NOMO-1 treated with dmso at 0.1 percent for 144 hours (cell line): ENCODE data around the gene PLEKHH3.
"Not testable (repeated sequence)": the region's sequence is repeated elsewhere in the genome, so short reads cannot be mapped to it uniquely, and the experiment has no call there.

Experiments used
- DNase-seq: peaks from one replicate; lab custom pipeline; 2025; ENCODE audit not compliant: unreplicated experiment; lab: John Stamatoyannopoulos, UW

PLEKHH3 gene

DNA sequence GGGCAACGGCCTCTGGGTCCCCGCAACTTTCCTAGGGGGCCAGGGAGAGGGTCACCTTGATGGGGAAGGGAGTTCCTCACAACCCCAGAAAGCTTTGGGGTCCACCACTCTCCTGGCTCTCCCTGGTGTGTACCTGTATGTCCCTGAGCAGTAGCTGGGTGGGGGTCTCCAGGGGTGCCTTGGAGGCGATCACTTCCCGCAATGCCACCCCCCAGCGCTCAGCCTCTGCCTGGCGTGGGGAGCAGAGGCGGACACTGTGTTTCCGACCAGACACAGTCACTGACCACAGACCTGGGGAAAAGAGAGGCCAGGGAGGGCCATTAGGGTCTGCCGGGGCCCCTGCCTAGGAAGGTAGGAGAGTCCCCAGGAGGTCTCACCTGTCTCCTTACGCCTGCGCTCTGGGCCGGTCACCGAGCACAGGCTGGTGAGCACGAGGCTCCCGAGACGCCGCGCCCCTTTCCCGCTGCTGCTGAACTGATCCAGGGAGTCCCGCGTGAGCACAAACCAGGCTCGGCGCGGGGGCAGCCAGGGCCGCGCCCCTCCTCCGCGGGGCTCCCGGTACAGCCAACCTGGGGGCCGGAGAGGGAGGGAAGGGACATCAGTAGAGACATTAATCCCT is 3.4 kb downstream of the PLEKHH3 start:
- DNase-seq = no peak

DNA sequence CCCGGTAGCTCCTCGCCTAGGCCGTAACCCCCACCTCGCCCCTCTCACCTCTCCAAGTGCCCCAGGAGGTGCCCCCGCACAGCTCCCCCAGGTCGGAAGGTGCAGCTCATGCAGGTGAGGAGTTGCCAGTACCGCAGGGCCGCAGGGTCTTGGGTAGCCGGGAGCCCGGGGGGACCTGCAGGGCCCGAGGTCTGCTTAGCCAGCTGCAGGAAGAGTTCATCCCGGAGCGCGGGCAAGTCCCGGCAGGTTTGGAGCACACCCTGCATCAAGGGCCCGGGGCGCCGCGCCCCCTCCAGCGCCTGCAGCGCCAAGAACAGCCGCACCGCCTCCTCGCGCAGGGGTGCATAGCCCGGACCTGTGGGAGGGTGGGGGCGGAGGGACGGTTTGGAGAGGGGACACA is 4.8 kb downstream of the PLEKHH3 start:
- DNase-seq = no peak

DNA sequence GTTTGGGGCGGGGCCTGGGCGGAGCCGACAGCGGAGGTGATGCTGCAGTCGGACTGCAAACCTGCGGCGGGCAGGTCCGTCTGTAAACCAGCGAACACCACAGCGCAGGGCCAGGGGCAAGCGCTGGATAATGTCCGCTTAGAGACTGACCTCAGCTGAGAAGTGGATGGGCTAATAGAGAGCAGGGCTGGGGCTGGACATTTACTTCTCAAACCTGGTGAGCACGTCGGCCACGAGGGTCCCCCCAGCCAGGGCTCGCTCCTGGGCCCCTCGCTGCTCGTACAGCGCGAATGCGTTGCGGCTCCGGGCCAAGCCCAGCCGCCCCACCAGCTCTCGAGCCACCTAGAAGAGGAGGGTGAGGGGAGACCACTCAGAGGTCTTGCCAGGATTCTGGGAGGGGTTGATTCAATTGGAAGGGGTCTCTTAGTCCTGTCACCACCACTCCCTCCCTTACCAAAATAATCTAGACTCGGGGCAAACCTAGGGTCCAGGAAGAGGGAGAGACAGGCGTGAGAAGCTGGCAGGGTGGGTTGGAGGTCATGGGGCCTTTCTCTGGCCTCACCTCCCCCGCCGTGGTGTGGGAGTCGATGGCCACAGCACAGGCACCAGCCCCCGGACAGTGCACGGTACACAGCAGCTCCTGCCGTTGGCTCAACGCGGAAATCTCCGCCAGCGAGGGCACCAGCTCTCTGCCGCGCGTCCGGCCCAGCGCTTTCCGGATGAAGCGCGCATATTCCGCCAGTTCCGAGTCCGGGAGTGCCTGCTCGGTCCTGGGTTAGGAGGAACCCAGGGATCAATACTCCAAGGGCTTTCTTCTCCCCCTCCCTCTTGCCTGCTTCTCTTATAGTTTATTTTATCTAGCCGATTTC is 5.8 kb downstream of the PLEKHH3 start:
- DNase-seq = no peak

DNA sequence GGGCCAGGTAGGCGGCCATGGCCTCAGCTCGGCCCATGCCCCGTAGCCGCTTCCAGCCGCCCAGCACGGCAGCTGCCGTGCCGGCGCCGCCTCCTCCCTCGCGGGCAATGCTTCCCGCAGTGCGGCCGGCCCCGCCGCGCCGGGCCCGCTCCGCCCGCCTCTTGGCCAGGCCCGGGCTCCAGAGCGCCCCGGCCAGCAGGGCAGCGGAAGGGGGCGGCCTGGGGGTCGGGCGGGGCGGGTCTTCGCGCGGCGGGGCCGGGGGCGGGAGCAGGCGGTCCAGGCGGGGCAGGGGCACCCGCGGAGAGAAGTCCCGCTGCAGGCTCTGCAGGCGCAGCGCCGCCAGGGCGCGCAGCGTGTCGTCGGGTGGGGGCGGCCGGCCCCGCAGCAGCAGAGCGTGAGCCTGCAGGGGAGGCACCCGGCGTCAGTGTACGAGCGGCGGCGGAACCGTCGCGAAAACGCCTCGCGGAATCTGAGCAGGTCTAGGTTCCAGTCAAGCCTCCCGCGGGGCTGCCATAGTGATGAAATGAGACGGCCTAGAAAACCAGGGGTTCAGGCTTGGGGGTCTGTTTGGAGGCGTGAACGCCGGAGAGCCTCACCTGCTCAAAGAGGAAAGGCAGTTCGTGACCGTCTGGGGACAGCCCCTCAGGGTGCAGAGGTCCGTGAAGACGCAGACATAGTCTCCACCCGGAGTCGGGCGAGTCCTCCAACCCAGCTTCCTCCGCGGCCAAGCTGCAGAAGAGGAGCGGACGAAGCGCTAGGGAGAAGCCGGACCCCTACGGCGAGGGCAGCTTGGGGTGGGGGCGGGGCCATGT is 6.6 kb downstream of the PLEKHH3 start:
- no peak for DNase-seq

DNA sequence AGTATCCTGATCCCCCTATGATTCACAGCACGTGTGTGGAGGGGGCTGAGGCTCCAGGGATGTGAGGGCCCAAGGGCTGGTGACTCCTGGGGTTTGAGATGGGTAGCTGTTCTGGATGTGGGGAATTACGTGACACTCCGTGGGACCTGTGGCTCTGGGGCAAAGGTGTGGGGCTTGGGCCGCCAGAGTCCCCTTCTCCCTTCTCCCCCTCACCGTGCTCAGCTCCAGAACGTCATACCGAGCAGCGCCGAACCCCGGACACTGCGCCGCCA is 7.2 kb downstream of the PLEKHH3 start:
- no peak for DNase-seq

DNA sequence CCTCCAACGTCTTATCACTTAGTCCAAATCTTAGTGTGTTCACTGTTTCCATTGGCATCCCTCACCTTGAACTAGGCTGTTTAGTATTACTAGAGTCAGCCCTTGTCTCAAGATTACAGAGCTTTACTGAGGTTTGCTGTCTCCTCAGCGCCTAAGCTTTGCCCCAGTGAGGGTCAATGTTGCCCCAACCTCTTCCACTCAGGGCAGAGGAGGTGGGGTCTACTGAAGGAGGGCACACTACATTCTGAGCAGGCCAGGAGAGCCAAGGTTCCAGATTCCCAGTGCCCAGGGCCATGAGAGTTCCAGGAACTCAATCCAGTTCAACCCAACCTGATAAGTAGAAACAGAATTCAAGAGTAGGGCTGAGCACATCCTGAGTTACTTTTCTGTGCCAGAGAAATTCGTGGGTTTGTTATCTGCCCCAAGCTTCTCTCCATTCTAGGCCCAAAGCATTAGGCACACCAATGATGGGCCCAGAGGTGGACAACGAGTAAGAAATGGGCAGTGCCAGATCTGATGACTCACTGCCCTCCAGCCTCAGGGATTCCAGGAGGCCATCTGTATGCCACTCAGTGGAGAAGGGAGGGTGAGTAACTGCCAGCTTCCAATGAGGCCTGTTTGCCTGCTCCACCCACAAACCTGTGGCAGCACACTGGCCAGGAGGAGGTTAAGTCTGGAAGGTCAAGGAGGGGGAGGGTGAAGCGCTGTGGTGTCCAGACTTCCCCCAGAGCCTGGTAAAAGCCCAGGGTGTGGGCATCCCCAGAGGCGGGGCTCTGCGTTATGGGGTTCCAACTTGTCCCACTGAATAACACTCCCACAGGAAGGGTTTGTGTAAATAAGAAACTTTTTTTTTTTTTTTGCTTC is 9.5 kb downstream of the PLEKHH3 start:
- no peak for DNase-seq

DNA sequence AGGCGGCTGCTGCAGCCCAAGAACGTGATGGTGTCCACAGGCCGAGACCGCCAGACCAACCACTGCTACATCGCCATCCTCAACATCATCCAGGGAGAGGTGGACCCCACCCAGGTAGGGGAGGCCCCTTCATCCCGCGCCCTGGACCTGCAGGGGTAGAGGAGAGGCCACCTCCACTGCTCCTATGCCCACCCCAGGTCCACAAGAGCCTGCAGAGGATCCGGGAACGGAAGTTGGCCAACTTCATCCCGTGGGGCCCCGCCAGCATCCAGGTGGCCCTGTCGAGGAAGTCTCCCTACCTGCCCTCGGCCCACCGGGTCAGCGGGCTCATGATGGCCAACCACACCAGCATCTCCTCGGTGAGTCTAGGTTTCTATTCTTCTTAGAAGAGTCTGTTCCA is 10.7 kb downstream of the PLEKHH3 start:
- DNase-seq = not testable (repeated sequence)

DNA sequence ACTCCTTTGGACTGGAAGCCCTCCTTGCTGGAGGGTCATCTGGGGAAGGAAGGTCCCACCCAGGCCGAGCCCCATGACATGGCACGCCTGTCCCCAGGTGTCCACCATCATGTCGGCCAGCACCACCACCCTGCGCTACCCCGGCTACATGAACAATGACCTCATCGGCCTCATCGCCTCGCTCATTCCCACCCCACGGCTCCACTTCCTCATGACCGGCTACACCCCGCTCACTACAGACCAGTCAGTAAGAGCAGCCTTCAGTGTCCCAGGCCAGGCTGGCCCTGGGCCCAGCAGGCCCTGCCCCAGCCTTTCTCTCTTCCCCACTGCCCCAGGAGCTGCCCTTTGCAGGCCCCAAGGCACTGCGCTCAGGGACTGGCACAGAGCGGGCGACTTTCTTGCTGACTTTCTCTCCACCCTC is 11.2 kb downstream of the PLEKHH3 start:
- no peak for DNase-seq

DNA sequence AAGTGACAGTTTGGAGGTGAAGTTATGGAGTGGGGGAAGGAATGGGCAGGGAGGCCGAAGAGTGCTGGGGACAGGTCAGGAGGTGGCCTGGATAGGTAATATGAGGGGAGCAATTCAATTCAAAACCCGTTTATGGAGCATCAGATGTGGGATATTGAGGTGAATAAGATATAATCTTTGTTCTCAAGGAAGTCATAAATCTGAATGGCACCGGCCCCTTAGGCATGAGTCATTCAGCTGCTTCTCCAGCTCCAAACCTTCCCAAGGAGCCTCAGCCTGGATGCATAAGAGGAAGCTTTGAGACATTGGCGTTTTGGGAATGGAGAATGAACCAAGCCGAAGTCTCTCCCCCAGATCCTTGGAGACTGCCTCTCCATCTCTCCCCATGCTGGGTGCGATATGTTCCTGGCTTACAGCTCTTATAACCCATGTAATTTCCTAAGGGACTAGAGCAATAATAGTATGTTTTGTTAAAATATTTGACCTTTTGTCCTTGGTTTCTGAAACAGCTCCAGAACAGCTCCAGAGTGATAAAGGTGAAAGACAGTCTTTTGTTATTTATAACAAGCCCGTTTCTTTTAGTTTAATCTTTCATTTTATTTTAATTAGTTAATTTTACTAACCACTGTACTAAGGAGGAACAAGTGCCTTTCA is 16.0 kb downstream of the PLEKHH3 start:
- no peak for DNase-seq

DNA sequence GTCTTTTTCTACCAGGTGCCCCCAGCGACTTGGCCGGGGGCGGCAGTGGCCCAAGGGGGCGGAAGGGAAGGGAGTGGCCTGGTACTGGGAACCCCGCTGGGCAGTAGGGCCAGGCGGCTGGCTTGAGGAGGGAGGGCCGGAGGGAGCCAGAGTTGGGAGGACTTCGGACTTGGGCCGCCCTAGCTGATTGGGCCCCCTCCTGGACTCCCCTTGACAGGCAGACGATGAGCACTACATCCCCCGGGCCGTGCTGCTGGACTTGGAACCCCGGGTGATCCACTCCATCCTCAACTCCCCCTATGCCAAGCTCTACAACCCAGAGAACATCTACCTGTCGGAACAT is 16.9 kb downstream of the PLEKHH3 start:
- not testable (repeated sequence) for DNase-seq

DNA sequence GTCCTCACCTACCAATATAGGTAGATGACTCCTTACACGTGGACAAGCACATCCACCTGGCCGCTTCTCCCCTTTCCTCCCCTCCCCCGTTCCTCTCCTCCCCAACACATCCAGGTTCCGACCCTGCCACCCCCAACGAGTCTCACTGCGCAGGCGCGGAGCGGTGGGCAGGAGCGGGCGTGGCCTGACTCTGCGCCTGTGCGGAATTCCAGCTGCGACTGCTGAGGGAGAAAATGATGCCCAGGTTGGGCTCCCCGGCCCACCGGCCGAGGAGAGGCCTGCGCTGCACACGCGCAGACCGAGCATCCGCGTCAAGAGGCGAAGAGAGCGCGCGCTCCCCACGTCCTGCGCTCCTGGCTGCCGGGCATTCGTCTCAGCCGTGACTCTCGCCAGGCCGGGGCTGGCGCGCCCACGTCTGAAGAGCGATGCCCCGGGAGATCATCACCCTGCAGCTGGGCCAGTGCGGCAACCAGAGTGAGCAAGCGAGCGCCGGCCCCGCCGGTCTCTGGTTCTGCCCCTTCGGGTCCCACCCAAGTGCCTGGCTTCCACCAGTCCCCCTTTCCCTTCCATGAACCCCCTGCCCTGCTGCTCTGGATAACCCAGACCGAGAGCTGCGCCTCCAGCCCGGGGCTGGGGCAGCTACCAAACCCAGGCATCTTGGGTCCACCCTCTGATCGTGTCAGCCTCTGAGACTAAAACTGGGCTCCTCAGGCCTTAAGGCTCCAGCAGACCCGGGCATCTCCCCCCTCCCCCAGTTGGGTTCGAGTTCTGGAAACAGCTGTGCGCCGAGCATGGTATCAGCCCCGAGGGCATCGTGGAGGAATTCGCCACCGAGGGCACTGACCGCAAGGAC is 17.5 kb downstream of the PLEKHH3 start, which contains the start of gene TUBG2:
TUBG2 (plus strand) TSS at position 206 of the 853 bp plus-strand sequence; CDS start at position 426, 220 bp downstream.
- no peak for DNase-seq

DNA sequence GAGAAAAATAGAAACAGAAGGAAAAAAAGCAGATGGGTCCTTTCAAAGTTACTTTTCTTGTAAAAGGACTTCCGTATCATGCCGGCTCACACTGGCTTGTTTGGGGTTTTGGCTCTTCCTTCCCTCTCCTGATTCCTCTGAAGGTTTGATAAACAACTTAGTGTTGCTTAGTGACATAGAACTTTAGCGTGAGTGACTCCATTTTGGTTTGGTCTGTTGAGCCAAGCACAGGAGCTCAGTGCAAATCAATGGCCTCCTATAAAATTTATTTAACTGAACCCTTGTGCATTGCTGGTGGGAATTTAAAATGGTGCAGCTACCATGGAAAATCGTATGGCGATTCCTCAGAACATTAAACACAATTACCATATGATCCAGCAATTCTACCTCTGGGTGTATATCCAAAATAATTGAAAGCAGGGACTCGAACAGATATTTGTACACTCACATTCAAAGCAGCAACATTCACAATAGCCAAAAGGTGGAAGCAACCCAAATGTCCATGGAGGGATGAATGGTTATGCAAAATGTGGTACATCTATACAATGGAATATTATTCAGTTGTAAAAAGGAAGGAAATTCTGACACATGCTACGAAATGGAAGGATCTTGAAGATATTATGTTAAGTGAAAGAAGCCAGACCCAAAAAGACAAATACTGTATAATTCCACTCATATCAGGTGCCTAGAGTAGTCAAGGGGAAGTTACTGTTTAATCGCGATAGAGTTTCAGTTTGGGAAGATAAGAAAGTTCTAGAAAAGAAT is 18.8 kb downstream of the PLEKHH3 start:
- DNase-seq = no peak

DNA sequence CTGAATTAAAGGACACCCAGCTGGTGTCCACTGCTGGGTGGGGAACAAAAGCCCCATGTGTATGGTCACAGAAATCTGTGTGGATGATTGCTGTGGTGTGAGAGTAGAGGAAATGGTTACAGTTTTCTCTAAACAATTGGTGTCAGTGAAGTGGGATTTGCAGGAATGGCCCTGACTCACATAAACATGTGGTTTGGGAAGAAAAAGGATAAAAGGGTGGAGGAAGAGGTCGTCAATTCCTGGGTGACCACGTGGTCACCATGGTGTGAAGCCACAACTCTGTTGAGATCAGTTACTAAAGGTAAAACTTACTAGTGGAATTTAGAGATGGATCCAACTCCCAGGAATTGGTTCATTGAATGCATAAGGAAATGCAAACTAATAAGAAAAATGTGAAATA is 21.3 kb downstream of the PLEKHH3 start:
- DNase-seq = no peak

DNA sequence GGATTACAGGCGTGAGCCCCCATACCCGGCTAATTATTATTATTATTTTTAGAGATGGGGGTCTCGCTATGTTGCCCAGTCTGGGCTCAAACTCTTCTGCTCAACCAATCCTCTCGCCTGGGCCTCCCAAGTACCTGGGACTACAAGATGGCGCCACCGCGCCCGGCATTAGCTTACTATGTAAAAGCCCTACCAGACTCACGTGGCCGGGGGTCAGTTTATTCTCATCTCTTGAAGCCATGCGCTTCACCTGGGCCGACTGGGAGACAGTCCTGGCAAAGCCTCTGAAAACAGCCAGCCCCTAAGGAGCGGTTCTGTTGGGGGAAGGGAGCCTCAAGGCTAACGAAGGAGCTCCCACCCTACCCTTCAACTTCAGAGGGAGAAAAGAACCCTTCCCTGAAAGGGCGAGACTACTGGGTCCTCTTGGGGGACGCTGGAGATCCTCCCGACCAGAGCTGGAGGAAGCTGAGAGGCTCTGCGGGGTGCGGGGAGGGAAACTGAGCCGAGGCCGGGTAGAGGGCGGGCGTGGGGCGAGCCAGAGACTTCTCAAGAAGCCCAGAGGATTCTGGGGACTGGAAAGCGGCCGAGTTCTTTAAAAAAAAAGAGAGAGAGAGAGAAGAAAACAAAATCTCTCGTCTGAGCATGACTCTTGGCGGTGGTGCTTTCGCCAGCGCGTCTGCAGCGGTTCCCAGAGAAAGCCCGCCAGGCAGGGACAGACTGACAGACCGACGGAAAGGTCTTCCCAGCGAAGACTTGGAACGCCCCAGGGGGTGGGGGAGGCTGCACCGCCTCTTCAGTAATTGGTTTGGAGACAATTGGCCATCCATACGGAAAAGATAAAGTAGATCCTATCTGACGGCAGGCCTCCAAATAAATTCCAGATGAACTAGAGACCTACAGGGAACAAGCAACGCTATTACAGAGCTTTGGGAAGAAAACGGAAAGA is 23.3 kb downstream of the PLEKHH3 start:
- no peak for DNase-seq

DNA sequence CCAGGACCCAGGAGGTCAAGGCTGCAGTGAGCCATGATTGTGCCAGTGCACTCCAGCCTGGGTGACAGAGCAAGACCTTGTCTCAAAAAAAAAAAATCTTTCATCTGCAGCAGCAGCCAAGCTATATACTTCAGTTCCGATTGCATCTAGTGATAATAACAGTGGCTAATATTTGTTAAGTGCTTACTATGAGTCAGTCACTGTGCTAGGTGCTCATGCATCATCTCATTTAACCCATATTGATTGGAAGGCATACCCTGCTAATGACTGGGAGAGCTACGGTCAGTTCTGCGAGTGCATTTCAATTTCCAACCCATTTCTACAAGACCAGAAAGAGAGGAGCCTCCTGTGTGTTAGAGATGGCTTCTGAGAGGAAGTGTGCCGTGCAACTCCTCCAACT is 25.4 kb downstream of the PLEKHH3 start:
- DNase-seq = peak; percentile 15

DNA sequence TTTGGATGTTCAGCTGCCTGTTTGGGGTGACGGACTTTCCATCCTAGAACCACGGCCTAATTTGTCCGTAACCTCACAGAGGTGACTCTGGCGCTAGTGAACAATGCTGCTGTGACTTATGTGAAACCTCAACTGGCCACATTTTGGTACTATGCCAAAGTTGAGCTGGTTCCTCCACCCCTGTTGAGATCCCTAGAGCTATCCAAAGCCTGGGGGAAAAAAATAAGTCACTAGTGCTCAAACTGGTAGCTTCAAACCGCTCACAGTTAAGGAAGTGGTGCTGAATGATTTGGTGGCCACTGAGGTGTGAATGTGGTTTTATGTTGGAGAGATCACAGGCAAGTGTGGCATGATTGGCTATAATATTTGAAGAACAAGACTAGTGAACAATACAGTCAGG is 29.0 kb downstream of the PLEKHH3 start:
- DNase-seq = no peak

DNA sequence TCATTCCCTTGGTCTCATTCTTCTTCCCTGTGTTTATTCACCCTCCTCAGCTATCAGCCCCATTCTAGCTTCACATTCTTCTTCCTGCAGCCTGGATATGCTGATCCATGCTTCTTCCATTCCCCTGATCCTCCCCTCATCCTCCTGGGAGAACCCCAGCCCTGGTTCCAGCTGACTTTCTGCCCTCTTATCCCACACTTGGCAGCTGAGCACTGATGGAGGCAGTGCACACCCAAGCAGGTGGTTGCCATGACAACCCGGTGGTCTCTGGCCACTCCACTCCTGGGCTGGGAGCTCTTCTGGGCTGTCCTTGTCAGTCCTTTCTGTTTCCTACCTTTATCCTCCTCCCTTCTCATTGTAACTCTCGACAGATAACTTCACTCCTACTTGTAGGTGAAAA is 34.5 kb downstream of the PLEKHH3 start:
- DNase-seq = no peak

DNA sequence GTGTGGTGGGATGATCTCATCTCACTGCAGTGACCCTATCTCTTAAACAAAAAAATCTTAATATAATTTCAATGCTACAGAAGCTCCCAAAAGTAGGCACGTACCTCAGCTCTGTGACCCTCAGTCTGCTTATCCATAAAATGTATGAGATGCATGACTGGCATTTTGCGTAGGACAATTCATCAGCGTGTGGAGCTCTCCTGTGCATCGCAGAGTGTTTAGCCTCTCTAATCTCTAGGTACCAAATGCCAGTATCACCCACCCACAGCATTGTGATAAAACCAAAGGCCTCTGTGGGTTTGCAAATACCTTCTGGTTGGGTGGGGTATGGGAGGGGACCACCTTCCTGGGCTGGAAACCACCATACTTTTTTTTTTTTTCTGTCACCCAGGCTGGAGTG is 36.7 kb downstream of the PLEKHH3 start:
- DNase-seq = no peak
